Hepatocyte (in vitro differentiated cells): ENCODE data around the gene YOD1.

Source experiments
- EZH2phosphoT487 ChIP-seq: fragments of 200-600 bp; sonication (generic); IDR thresholded peaks from one replicate; pipeline ENCODE4 v1.6.1; 2018; ENCODE audit warnings: antibody characterized with exemption, mild to moderate bottlenecking, low read depth, moderate library complexity; ENCODE audit not compliant: unreplicated experiment, severe bottlenecking
- TF ChIP-seq, protein P1 (sequence below): fragments of 200-600 bp; sonication (generic); IDR thresholded peaks from 2 replicates; pipeline ENCODE4 v1.5.1; 2016; ENCODE audit warnings: antibody characterized with exemption, mild to moderate bottlenecking; ENCODE audit not compliant: poor library complexity

DNA sequence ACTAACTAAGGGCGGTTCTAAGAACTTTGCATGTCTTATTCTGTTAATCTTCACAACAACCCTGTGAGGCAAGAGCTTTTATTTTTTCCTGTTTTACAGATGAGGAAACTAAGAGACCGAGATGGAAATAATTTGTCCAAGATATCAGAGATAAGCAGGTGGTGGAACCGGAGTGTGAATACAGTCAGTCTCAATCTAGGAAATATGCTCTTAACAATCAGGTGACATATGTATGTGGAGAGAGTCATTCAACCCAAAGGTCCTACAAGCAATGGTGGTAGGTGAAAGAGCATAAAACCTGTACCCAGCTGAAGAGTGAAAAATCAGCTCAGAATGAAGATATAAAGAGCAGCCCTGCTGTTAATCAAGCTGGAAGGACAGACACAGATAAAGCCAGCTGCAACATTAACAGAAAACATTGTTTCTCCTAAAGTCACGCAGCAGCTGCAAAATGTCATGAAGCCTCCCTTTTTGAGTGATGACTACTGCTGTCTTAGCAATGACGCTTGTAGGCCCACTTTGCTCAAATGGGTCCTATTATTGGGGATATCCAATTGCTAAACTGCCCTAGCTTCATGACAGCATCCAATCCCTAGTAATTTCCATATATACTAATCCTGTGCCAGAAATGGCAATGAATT is 50.2 kb downstream of the YOD1 start:
- TF ChIP-seq, protein P1, sequence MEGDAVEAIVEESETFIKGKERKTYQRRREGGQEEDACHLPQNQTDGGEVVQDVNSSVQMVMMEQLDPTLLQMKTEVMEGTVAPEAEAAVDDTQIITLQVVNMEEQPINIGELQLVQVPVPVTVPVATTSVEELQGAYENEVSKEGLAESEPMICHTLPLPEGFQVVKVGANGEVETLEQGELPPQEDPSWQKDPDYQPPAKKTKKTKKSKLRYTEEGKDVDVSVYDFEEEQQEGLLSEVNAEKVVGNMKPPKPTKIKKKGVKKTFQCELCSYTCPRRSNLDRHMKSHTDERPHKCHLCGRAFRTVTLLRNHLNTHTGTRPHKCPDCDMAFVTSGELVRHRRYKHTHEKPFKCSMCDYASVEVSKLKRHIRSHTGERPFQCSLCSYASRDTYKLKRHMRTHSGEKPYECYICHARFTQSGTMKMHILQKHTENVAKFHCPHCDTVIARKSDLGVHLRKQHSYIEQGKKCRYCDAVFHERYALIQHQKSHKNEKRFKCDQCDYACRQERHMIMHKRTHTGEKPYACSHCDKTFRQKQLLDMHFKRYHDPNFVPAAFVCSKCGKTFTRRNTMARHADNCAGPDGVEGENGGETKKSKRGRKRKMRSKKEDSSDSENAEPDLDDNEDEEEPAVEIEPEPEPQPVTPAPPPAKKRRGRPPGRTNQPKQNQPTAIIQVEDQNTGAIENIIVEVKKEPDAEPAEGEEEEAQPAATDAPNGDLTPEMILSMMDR: no peak
- TF ChIP-seq EZH2phosphoT487: no peak
